ENCODE results near the gene AFDN. TPM values are rescaled to one million over a fixed set of nuclear protein-coding genes. Genes with fewer than 3 reads are reported as not detected.

AFDN gene
- total and polyA plus RNA-seq, 10 of the 15 experiments (the other 5 are each of a cell fraction or from before 2014, with no cell fraction given) = 5.7 to 68.2 (median 45.1) TPM

- DNase-seq (ENCODE audit: low read depth, low spot score) = no peak
Measured at GRCh38 chr6:167845856-167846255, 19.1 kb downstream of the AFDN start.

More at GRCh38 chr6:167845856-167846255, 19.1 kb downstream of the AFDN start:
- Histone ChIP-seq H3K27me3 (replicated peaks in 1 of 2; ENCODE audit: control insufficient read depth in 2 of 2, insufficient read depth in 2 of 2, low read length in 1 of 2) (no peaks in the 10 kb centered on the region), H4K20me1 (ENCODE audit: control insufficient read depth, insufficient read depth) (no peaks in the 10 kb centered on the region), H3K9me3 (replicated peaks; ENCODE audit: control insufficient read depth, insufficient read depth, low read length) (no peaks in the 10 kb centered on the region), H2AFZ (ENCODE audit: control insufficient read depth, low read depth, low read length) (no peak overlapping the region), H3K27ac (ENCODE audit: control insufficient read depth, insufficient read depth) (no peak overlapping the region), H3K4me3 (no peak overlapping the region), H3K9ac (ENCODE audit: control insufficient read depth, insufficient read depth, low read length) (no peak overlapping the region), H3K4me1 (ENCODE audit: control insufficient read depth, insufficient read depth, low read length) (peaks cover 3% of the 10 kb centered on the region; the same call in 1 of the 2 replicates), H3K79me2 (ENCODE audit: control insufficient read depth, insufficient read depth, low read length) (peaks cover 10% of the 10 kb centered on the region), H3K36me3 (ENCODE audit: control insufficient read depth in 2 of 2, insufficient read depth in 2 of 2, low read length in 1 of 2) (no peaks in the 10 kb centered on the region), H3K4me2 (ENCODE audit: control insufficient read depth, insufficient read depth) (no peak overlapping the region)
- CTCF ChIA-PET = no interaction called here
- RAD21 ChIA-PET (ENCODE audit: unreplicated experiment) = no interaction called here
- in situ Hi-C loops (cut with MboI) = no loop called here
- BruUV-seq (replicated peaks) = no TSS peak
- SMC1A ChIA-PET (ENCODE audit: uncharacterized antibody, unreplicated experiment) = interaction anchor here (4.8 kb wide), 1 partner anchor 10 kb away, joined by 22 read pairs; no protein-coding TSS in a partner anchor
- intact Hi-C loops (cut with micrococcal nuclease; ENCODE audit: unreplicated experiment) = no loop called here
- POLR2A ChIA-PET = no interaction called here
- TF ChIP-seq GABPA (IDR thresholded peaks at IDR 0.05; ENCODE audit: low read depth) (no peak), NFYB (IDR thresholded peaks at IDR 0.05; ENCODE audit: insufficient read depth, low read depth, low read length) (no peak), ESRRA (IDR thresholded peaks at IDR 0.05; ENCODE audit: low read length) (no peak), SIX5 (IDR thresholded peaks at IDR 0.05; ENCODE audit: low read depth, low read length, severe bottlenecking) (no peak), E2F8 (IDR thresholded peaks at IDR 0.05; ENCODE audit: low read depth, partially characterized antibody) (no peak), JUND (IDR thresholded peaks at IDR 0.05; ENCODE audit: low read depth, low read length) (no peak), DPF2 (IDR thresholded peaks at IDR 0.05) (no peak), ZBTB11 (CRISPR knock-in tag; IDR thresholded peaks at IDR 0.05) (no peak), YBX1 (IDR thresholded peaks at IDR 0.05) (no peak), CBX3 (IDR thresholded peaks at IDR 0.05; ENCODE audit: borderline replicate concordance, low read depth) (no peak)
- WGBS (ENCODE audit: insufficient coverage, insufficient replicate concordance, low lambda C conversion rate, missing lambda C conversion rate) = 71% methylated on average over 4 of the region's 4 CpGs
- no peak for FAIRE-seq
- ATAC-seq = no peak

All from GM12878 (cell line).